Right renal cortex interstitium (tissue), 3 donors: Measurements from ENCODE around the gene PDPK1. TPM values are rescaled to one million over a fixed set of nuclear protein-coding genes. Genes with fewer than 3 reads are reported as not detected.
"Not testable (repeated sequence)": the region's sequence is repeated elsewhere in the genome, so short reads cannot be mapped to it uniquely, and the experiment has no call there.

Experiments used
- DNase-seq, 3 donors: peaks; one replicate each; pipeline ENCODE4 v3.0.0-alpha.2; 2013; ENCODE audit warnings: low read depth in 3 of 3, low spot score in 2 of 3
- polyA plus RNA-seq, 3 donors: library from polyadenylated mRNA; unstranded; fragments of 120-200 nt; gene quantifications; one replicate each; pipeline ENCODE4 v1.2.1, GENCODE V29; 2013; ENCODE audit not compliant: insufficient read length in 3 of 3

Gene PDPK1
- polyA plus RNA-seq, 3 donors: 49.6 to 60.8 (median 51.2) TPM

DNA sequence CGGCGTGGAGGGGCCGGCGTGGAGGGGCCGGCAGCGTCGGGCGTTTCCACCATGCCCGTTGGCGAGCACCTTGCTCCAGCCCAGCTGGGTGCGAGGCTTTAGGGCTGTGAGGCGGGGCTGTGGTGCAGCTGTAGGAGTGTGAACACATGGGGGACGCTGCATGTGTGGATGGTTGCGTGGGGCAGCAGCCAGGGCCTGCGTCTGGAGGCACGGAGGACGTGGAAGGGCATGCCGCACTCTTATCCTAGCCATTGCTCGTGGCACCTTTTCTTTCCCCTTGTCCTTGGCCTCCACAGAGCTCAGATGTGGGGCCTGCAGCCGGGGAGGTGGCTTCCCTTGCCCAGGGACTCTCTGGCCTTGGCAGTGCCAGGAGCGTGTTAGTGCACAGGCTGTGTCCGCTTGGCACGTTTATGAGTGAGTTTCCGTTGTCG is 47.8 kb downstream of the PDPK1 start:
- no peak for DNase-seq

DNA sequence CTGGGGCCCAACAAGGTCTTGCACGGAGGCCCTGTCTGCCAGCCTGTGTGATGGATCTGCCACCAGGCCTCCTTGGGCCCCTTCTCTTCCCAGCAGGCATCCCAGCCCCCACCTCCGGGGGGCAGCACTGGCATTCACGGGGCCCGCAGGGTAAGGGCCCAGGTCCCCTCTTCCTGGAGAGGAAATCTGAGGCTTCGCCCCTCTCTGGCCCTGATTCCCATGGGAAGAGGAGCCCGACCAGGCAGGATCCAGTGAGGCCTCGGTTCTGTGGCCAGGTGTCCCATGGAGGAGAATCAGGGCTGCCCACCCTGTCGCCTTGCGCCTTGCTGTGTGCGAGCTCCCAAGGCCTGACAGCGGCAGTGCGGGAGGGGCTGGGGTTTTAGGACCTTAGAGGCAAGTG is 48.4 kb downstream of the PDPK1 start:
- no peak for DNase-seq

DNA sequence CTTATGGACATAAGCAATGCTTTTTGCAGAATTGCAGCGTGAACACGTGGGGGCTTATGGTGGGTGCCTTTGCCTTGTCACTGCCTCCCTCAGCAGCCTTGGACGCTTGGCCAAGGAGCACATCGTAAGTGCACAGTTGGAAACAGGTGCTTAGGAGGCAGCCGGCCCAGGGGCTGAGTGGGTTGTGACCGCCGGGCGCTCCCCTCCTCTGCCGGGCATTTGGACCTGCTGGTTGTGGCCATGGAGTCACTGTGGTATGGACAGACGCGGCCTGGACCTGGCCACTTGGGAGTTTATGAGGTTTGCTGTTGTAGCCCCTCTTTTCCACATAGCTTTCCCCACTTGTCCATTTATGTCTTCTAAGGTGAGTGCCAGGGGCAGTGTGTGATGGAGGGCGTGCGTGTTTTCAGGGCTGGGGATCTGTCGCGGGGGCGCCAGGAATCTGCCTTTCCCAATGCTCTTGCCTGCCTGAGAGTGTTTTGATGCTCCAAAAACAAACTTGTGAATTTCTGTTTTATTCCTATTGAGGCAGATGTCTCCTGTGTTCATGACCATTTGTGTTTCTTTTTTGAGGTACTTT is 49.2 kb downstream of the PDPK1 start:
- no peak for DNase-seq

DNA sequence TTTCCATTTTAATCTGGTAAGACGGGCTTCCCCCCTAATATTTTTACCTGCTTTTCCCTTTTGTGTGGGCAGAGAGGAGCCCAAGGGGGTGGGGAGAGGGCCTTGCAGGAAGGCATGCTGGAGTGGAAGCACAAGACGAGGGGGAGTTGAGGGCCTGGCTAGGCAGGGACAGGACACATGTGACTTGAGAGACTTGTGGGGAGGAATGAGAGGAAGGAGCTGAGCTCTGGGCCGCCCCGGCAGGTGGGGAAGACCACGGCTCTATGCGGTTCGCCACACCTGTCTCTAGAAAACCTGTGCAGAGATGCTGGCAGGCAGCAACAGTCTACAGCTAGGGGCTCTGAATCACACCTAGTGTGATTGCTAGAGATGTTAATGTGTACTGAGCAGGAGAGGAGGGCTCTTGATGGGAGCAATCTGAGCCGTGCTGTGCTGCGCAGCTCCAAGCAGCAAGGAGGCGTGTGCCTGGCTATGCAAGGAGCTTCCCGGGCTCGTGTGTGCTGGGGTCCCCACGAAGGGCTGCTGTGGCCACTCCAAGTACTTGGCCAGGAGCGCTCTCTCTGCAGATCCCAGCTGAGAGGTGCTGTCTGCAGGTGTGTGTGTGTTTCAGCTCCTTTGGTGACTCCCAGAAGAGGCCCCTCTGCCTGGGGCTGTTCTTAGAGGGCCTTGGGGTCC is 50.2 kb downstream of the PDPK1 start:
- no peak for DNase-seq

DNA sequence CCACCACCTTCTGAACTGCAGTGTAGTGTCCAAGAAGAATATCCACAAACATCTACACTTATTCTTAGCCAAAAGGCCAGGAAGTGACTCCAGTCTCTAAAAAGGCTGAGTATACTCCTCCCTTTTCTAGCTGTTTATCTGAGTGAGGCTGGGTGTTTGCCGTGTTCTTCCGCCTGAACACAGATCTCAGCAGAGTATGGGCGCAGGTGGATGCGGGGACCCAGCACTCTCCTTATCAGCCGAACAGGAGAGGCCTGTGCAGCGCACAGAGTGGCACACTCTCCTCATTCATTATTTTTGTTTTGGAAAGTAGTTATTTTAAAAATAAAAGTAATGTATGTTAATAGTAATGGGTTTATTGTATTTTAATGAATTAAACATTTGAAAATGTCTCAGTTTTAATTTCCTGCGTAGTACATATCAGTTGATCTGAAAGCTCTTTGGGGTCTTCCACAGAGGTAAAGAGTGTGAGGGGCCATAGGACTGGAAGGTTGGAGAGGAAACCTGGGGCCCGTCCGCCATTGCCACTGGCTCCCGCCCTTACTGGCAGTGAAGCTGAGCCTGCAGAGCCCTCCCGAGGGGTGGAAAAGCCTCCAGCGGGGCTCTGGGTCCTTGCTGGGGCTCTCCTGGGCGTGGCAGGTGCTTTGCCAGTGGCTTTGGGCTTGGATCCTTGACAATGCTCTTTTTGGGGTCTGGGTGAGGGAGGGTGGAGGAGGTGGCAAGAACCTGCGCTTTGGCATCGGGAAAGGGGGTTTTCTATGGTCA is 53.8 kb downstream of the PDPK1 start:
- DNase-seq: no peak

DNA sequence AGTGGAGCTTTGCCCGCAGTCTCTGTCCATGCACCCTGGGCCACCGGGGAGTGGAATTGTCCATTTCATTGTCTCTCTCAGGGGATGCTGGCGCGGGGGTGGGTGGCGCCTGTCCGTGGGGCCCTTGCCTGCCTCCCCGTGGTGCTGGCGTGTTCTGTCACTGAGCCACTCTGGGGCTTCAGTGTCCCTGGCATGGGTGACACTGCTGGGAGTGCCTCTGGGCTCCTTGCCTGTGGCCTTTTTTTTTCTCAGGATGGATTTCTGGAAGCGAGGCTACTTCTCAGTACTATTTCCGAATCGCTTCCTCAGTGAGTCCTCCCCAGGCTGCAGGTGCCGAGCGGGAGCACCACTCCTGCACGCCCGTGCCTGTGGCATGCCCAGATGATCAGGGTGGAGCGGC is 55.0 kb downstream of the PDPK1 start:
- DNase-seq: no peak

DNA sequence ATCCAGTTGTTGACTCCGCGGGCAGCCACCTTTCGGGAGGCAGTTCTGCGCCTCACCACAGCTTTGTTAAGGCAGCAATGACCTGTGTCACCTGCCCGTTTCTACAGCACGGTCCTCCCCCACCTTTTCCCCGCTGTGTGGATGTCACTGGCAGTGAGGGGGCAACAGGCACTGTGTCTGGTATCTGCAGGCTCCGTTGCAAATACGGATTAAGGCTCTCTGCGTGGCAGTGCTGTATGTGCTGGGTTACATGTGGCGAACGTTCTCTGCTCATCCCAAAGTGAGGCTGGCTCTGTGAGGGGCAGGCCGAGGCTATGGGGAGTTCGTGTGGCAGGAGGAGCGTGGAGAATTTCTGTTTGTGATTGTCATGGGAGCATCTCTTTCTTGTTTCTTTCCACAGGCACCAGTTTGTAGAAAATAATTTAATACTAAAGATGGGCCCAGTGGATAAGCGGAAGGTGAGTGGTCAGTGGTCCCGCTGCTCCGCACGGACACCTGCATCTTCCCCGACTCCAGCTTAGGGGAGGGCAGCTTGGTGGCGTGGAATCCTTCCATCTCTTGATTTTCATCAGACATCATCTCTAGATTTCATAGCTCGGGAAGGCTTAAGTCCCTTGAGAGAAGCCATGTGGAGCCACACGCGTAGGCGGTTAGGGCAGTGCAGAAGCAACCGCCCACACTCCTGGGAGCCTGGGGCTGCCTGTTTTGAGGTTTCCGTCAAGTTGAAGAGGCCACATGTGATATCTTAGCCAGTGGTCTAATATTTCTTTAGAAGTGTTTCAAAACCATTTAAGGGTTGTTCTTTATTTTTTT is 57.8 kb downstream of the PDPK1 start:
- DNase-seq: no peak

DNA sequence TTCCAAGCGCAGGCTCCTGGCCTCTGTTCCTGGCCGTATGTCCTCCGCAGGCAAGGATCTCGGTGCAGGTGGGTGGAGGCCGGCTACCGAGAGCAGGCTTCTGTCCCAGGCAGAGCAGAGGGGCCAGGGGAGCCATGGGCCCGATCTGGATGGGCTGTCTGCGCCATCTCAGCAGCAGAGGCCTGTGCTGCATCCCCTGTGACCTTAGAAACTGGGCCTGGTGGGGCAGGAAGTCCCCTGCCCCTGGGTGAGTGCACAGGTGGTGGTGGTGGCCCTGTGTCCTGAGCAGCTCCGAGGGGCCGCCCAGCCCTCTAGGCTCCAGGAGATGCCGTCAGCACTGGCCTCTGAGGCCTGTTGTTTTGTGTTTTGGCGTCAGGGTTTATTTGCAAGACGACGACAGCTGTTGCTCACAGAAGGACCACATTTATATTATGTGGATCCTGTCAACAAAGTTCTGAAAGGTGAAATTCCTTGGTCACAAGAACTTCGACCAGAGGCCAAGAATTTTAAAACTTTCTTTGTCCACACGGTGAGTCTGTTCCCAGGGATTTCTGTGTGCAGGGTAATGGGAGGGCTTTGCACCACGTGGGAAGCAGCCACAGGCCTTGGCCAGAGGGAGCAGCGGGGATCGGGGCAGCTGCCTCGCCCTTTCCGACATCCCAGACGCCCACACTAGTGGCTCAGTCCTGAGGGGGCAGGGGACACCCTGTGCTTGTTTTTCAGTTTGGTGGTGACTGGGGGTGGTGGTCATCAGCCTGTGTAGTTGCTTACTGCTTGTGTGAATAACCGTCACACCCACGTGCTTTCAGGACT is 59.1 kb downstream of the PDPK1 start:
- DNase-seq: no peak

DNA sequence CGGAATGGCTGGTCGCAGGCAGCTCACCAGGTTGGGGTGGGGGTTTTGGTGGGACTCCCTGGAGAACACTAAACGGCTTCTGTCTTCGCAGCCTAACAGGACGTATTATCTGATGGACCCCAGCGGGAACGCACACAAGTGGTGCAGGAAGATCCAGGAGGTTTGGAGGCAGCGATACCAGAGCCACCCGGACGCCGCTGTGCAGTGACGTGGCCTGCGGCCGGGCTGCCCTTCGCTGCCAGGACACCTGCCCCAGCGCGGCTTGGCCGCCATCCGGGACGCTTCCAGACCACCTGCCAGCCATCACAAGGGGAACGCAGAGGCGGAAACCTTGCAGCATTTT is 59.7 kb downstream of the PDPK1 start:
- no peak for DNase-seq

DNA sequence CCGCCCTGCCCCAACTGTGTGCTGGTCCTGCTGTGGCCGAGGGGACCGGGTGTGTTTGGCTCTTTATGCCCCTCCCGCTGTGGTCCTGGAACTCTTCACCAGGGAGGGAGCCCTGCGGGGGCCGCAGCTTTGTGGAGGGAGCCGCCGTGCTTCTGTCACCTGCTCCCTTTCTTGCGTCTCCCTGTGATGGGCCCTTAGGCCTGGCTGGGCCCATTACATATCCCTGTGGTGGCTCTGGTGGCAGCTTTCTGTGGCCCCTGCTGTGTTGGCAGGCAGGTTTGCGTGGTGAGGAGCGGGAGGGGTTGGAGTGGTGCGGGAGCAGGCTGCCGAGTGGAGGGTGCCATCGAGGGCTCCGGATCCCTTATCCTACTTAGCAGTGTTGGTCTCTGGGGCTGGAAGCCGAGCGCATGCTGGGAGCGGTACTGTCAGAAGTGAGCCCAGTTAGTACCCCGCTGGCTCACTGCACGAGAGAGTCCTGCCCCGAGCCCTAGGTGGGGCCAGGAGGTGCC is 60.4 kb downstream of the PDPK1 start:
- no peak for DNase-seq

DNA sequence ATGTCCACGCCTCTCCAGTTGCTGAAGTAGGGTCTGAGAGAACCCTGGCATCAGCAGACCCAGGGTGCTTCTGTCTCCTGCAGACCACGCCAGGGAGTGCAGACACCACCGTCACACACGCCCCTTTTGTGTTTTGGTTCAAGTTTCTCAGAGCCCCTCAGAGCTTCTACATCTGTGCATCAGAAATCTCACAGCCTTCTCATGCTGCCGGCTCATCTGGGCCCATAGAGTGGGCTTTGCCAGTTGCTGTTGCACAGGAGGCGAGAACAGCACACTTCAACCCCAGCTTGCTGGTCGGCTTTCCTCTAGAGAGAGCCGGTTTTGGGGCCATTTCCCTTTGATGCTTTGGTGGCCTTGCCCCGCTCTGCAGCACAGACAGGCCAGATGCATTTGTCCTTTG is 60.9 kb downstream of the PDPK1 start:
- no peak for DNase-seq

DNA sequence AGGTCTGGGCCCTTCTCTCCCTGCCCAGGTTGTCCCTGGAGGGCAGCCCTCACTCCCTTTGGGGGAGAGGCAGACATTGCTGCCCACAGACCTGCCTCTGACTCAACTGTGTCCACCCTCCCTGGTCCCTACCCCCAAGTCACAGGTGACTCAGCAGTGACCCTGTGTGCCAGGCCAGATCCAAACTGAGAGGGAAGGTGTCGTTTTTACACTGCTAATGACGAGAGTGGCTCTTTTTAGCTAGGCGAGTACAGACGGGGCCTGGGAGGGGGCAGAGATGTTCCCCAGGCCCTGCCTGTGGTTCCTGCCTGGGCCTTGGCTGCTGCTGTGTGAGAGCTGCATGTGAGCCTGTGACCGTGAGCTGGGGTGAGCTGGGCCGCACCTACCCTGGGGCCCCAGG is 61.3 kb downstream of the PDPK1 start:
- not testable (repeated sequence) for DNase-seq

DNA sequence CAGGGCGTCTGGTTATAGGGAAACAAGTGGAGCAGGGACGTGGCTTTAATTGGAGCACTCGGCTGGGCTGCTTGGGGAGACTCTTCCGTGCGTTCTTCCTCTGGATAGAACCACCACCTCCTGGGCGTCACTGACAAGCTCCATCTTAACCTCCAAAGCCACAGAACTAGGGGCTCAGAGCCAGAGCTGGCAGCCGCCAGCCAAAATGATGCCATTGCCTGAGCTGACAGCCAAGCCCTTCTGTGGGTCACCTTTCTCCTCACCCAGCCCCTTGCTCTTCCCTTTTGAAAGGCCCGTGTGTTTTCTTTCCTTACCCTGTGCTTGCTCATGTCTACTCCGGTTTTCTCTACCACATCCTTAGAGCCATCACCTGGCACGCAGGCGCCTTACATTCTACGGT is 62.0 kb downstream of the PDPK1 start:
- DNase-seq: not testable (repeated sequence)

DNA sequence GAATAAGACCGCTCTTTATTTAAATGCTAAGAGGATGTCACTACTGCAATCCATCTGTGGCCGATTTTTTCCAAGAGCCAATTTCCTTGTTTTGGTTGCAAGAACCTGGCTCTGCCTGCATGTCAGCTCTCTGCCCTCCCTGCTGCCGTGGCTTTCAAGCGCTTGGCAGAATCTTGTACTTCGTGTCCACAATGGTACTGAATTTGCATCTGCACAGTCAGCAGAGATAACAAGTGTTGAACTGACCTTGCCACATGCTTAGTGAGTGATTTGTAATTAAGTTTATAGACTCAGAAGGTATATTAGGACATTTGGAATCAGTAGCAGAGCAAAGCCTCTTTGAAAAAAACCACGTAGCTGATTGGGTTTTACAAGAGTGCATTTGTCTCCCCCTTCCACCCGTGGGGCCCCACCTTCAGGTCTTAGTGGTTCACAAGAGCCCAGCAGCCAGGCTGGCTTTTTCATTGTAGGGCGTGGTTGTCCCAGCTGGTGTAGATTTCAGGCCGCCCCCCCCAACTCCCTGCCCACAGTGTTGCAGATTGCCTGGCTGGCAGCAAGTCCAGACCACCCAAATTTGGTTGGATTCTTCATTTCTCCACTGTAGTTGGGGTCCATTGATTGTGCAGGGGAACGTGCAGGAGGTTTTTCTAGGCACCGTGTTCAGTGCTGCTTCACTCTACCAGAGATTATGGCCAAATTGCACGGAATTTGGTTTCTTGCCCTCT is 63.6 kb downstream of the PDPK1 start:
- not testable (repeated sequence) for DNase-seq

DNA sequence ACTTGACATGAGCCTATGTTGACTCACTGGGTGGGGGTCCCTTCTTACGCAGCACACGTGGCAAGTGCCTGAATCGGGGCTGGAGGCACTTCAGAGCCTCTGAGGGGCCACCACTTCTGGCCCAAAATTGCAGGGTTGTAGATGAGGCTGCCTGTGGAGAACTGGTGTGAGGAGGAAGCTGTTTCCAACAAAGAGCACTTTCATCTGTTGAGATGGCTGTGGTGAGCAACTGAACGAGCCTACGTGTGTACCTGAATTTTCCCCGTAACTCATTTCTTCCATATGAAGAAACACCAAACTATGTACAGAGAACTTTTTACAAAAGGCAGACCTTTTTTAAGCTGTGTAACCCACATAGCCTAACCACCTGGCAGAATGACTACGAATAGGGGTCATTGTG is 64.4 kb downstream of the PDPK1 start:
- not testable (repeated sequence) for DNase-seq

DNA sequence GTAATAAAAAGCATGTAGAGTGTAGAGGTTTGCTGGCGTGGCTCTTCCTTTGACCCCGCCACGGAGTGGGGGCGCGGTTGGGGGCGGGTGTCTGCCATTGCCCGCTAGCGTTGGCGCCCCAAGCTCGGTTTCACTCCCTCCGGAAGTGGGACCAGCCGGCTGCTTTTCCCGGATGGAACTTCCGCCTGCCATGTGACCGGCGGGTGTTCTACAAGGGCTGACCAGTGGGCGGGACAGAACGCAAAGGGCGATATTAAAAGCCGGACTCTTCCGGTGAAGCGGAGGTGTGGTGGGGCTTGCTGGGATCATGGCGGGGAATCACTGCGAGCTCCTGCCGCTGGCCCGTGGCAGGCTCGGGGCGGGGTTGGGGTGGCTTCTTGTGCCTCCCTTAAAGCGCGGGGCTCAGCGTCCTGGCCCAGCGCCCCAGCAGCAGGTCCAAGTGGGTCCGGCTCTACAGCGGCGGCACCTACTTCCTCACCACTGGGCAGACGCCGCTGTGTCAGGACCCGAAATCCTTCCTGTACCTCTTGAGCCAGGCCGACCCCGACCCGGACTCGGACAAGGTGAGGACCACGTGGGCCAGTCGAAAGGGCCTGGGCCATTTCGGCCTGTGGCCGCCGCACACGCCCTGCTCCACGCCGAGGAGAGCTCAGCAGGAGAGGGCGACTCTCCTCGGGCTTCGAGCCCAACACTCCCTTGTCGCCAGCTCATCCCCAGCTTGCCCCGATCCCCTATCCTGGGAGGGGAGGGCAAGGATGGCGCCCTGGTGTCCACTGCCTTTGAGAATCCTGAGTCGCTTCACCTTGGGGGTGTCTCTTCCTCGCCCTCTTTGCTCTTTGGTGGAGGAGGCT is 65.6 kb downstream of the PDPK1 start:
- peak; percentile 87 to 92 (median 88) for DNase-seq

DNA sequence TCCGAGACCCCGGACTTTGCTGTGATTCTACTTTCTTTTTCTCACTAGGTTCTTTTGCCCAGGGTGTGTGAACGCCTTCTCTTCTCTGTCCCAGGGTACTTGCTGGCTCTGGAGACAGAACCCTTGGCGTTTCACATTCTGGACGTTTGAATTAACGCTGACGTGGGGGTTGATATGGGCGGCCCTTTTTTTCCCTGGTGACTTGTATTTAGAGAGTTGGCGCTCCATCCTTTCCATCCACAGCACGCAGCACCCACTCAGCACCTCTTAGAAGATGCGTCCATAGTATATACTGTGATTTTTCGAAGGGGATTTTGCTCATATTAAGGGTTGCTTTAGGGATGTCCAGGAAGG is 66.2 kb downstream of the PDPK1 start:
- DNase-seq: not testable (repeated sequence)

DNA sequence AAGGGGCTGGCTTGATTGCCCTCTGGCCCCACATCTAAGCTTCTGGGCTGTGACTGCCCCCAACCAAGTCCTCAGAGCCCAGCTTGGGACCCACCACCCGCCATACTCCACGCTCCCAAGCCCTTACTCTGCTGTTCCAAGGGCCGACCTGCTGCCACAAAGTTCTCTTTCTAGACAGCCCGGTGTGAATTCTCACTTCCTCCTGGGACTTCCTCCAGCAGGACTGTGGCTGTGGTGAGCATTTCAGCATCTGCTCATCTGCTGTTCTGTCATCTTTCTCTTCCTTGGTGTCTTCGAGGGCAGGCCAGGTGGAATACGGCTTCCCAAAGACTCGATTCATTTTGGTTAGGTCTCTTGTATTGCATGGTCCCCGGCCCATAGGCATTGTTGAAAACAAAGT is 69.0 kb downstream of the PDPK1 start:
- not testable (repeated sequence) for DNase-seq

DNA sequence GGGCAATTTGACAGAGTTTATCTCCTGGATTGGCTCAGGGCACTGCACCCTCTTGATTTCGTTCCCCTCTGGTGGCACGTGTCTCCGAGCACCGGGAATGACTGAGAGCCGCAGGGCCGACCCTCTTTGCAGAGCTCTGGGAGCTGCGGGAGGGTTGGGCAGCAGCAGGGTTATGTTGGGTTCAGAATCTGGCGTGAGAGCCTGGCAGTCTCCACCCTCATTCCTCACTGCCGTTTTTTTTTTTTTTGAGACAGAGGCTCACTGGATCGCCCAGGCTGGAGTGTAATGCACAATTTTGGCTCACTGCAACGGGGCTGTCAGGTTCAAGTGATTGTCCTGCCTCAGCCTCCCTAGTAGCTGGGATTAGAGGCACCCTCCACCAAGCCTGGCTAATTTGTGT is 71.5 kb downstream of the PDPK1 start:
- DNase-seq: not testable (repeated sequence)
